Gastroesophageal sphincter (tissue), 4 donors: ENCODE data around the gene CHD6. TPM values are rescaled to one million over a fixed set of nuclear protein-coding genes. Genes with fewer than 3 reads are reported as not detected.

ENCODE experiments used
- ATAC-seq: fragments of 150-250 bp; one replicate; pipeline ENCODE4 v1.9.1; 2016; ENCODE audit warnings: mild to moderate bottlenecking, moderate library complexity
- H3K27ac ChIP-seq, 4 donors: fragments of 200-600 bp; sonication (generic) in 3 of 4; 1 replicate in 3 of 4; 2 replicates in 1 of 4; pipeline ENCODE4 v1.5.1; 2016 to 2019
- H3K27me3 ChIP-seq: fragments of 200-600 bp; sonication (generic); one replicate; pipeline ENCODE4 v1.5.1; 2019
- H3K36me3 ChIP-seq, 2 donors: fragments of 200-600 bp; sonication (generic); one replicate each; pipeline ENCODE4 v1.5.1; 2019; ENCODE audit warnings: control low read depth in 1 of 2
- H3K4me1 ChIP-seq, 3 donors: fragments of 200-600 bp; sonication (generic); 1 replicate in 2 of 3; 2 replicates in 1 of 3; pipeline ENCODE4 v1.5.1; 2016 to 2019; ENCODE audit warnings: control low read depth in 2 of 3
- H3K4me3 ChIP-seq, 2 donors: fragments of 200-600 bp; sonication (generic); one replicate each; pipeline ENCODE4 v1.5.1; 2019; ENCODE audit warnings: mild to moderate bottlenecking in 1 of 2, moderate library complexity in 1 of 2
- H3K9me3 ChIP-seq, 3 donors: fragments of 200-600 bp; sonication (generic); one replicate each; pipeline ENCODE4 v1.5.1; 2017 to 2019; ENCODE audit warnings: control low read depth in 2 of 3
- EP300 ChIP-seq: sonication (generic); formaldehyde crosslinking; IDR thresholded peaks from one replicate; pipeline ENCODE4 v1.6.1; 2017; ENCODE audit warnings: antibody characterized with exemption, mild to moderate bottlenecking
- POLR2A ChIP-seq, 2 donors: fragments of 450-650 bp; IDR thresholded peaks; one replicate each; pipeline ENCODE4 v1.6.1; 2017; ENCODE audit warnings: antibody characterized with exemption in 2 of 2, mild to moderate bottlenecking in 2 of 2, moderate library complexity in 1 of 2
- POLR2AphosphoS5 ChIP-seq: sonication (generic); formaldehyde crosslinking; IDR thresholded peaks from one replicate; pipeline ENCODE4 v1.6.1; 2017; ENCODE audit warnings: antibody characterized with exemption
- WGBS, 2 donors: methylation state at CpG; one replicate each; pipeline ENCODE4 v1.1.5; 2018; ENCODE audit warnings: low coverage in 1 of 2; 5-methylcytosine and 5-hydroxymethylcytosine counted together
- total RNA-seq, 4 donors: library from RNA; depleted of rRNA; stranded (reverse); fragments of >200 nt; gene quantifications; one replicate each; pipeline ENCODE4 v1.1.0, GENCODE V29; 2016
- TF ChIP-seq, protein P1 (sequence below), 4 experiments: fragments of 200-600 bp in 2 of 4; fragments of 450-650 bp in 2 of 4; sonication (generic) in 1 of 4; IDR thresholded peaks; one replicate each; pipeline ENCODE4 v1.5.1; 2017 to 2019; ENCODE audit warnings: antibody characterized with exemption in 4 of 4, mild to moderate bottlenecking in 2 of 4, moderate library complexity in 2 of 4

Gene CHD6
- total RNA-seq, 4 donors from 2014 or later = 37.4 to 58.3 (median 40.4) TPM

- H3K4me3 ChIP-seq = no peak overlapping the region
- peaks cover 0 to 69% of the 10 kb centered on the region in 2 donors for H3K36me3 ChIP-seq
- TF ChIP-seq EP300 = no peak
- no peak for TF ChIP-seq POLR2A (IDR thresholded peaks at IDR 0.05)
- TF ChIP-seq POLR2AphosphoS5 = no peak
- TF ChIP-seq, protein P1, sequence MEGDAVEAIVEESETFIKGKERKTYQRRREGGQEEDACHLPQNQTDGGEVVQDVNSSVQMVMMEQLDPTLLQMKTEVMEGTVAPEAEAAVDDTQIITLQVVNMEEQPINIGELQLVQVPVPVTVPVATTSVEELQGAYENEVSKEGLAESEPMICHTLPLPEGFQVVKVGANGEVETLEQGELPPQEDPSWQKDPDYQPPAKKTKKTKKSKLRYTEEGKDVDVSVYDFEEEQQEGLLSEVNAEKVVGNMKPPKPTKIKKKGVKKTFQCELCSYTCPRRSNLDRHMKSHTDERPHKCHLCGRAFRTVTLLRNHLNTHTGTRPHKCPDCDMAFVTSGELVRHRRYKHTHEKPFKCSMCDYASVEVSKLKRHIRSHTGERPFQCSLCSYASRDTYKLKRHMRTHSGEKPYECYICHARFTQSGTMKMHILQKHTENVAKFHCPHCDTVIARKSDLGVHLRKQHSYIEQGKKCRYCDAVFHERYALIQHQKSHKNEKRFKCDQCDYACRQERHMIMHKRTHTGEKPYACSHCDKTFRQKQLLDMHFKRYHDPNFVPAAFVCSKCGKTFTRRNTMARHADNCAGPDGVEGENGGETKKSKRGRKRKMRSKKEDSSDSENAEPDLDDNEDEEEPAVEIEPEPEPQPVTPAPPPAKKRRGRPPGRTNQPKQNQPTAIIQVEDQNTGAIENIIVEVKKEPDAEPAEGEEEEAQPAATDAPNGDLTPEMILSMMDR (IDR thresholded peaks at IDR 0.05) = no peak
- no peaks in the 10 kb centered on the region for H3K27me3 ChIP-seq
- no peaks in the 10 kb centered on the region for H3K9me3 ChIP-seq
- no peak for ATAC-seq
- WGBS, 2 donors = 35 to 46% methylated on average over 2 to 10 of the region's 10 CpGs
- peaks cover 0 to 51% (median 10%) of the 10 kb centered on the region in 3 donors for H3K4me1 ChIP-seq
- peak overlapping the region in 3 of 4 donors; percentile 43 to 68 (median 61) for H3K27ac ChIP-seq
These were observed 192.8 kb downstream of the CHD6 start for GRCh38 chr20:41425180-41425884.

- H3K27me3 ChIP-seq = no peaks in the 10 kb centered on the region
- H3K27ac ChIP-seq = peak overlapping the region in 2 of 4 donors; percentile 61 to 68
- no peak for ATAC-seq
- 71 to 80% methylated on average over 1 of the region's 1 CpG for WGBS, 2 donors
- TF ChIP-seq, protein P1 (IDR thresholded peaks at IDR 0.05) = no peak
- TF ChIP-seq POLR2A (IDR thresholded peaks at IDR 0.05) = no peak
- TF ChIP-seq POLR2AphosphoS5 = no peak
- TF ChIP-seq EP300 = no peak
- peaks cover 0 to 71% of the 10 kb centered on the region in 2 donors for H3K36me3 ChIP-seq
- no peaks in the 10 kb centered on the region for H3K9me3 ChIP-seq
- peaks cover 0 to 50% (median 10%) of the 10 kb centered on the region in 3 donors for H3K4me1 ChIP-seq
- no peak overlapping the region for H3K4me3 ChIP-seq
These were observed 193.6 kb downstream of the CHD6 start for GRCh38 chr20:41424546-41424945.

- H3K9me3 ChIP-seq = no peaks in the 10 kb centered on the region
- no peak overlapping the region for H3K4me3 ChIP-seq
- TF ChIP-seq POLR2A (IDR thresholded peaks at IDR 0.05) (no peak), EP300 (no peak), POLR2AphosphoS5 (no peak)
- TF ChIP-seq, protein P1 (IDR thresholded peaks at IDR 0.05) = no peak
- H3K4me1 ChIP-seq = peaks cover 0 to 44% (median 10%) of the 10 kb centered on the region in 3 donors
- ATAC-seq = no peak
- WGBS, 2 donors = 87 to 96% methylated on average over 3 of the region's 3 CpGs
- H3K27me3 ChIP-seq = no peaks in the 10 kb centered on the region
- H3K36me3 ChIP-seq = peaks cover 0 to 70% of the 10 kb centered on the region in 2 donors
- H3K27ac ChIP-seq = no peak overlapping the region
These were observed 194.2 kb downstream of the CHD6 start for GRCh38 chr20:41424011-41424410.

GRCh38 chr20:41422953-41423352 lies 195.2 kb downstream of the CHD6 start:
- no peak for ATAC-seq
- Histone ChIP-seq H3K4me1 (peaks cover 0 to 38% (median 10%) of the 10 kb centered on the region in 3 donors), H3K9me3 (no peaks in the 10 kb centered on the region), H3K27me3 (no peaks in the 10 kb centered on the region), H3K36me3 (peaks cover 0 to 73% of the 10 kb centered on the region in 2 donors), H3K27ac (no peak overlapping the region), H3K4me3 (no peak overlapping the region)
- 40 to 60% methylated on average over 1 of the region's 2 CpGs for WGBS, 2 donors
- TF ChIP-seq POLR2AphosphoS5 (no peak), EP300 (no peak), POLR2A (IDR thresholded peaks at IDR 0.05) (no peak)
- TF ChIP-seq, protein P1 (IDR thresholded peaks at IDR 0.05) = no peak
